ENCODE measurements around the gene SORCS2. TPM values are rescaled to one million over a fixed set of nuclear protein-coding genes. Genes with fewer than 3 reads are reported as not detected.

SORCS2 gene
- total RNA-seq, 1 donor from 2014 or later = 7.2 TPM

DNA sequence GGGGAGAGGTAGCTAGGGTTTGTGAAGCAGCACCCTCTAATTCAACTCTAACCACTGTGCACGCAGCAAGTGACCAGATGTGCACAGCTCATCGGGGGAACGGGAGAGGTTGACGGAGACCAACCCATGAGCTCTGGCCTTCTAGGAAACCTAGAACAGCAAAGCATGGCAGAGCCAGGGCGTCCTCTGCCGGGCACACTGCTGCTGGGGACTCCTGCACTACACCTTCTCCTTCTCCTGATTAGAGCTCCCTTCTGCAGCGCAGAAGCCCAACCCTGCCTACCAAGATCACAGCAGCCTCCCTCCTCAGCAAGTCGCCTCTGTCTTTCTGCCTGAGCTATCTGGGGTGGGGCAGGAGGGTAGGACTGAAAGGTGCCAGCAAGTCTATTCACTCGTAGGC lies 494.7 kb downstream of the SORCS2 start:
- Histone ChIP-seq H3K4me1 (no peaks in the 10 kb centered on the region), H3K4me3 (no peak overlapping the region), H3K27ac (no peak overlapping the region), H3K36me3 (no peaks in the 10 kb centered on the region), H3K9me3 (no peaks in the 10 kb centered on the region), H3K27me3 (no peaks in the 10 kb centered on the region)
- intact Hi-C loops (cut with DNase I) = no loop called here
- TF ChIP-seq, protein P1, sequence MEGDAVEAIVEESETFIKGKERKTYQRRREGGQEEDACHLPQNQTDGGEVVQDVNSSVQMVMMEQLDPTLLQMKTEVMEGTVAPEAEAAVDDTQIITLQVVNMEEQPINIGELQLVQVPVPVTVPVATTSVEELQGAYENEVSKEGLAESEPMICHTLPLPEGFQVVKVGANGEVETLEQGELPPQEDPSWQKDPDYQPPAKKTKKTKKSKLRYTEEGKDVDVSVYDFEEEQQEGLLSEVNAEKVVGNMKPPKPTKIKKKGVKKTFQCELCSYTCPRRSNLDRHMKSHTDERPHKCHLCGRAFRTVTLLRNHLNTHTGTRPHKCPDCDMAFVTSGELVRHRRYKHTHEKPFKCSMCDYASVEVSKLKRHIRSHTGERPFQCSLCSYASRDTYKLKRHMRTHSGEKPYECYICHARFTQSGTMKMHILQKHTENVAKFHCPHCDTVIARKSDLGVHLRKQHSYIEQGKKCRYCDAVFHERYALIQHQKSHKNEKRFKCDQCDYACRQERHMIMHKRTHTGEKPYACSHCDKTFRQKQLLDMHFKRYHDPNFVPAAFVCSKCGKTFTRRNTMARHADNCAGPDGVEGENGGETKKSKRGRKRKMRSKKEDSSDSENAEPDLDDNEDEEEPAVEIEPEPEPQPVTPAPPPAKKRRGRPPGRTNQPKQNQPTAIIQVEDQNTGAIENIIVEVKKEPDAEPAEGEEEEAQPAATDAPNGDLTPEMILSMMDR (IDR thresholded peaks at IDR 0.05) = no peak
- no peak for ATAC-seq
- DNase-seq = no peak

DNA sequence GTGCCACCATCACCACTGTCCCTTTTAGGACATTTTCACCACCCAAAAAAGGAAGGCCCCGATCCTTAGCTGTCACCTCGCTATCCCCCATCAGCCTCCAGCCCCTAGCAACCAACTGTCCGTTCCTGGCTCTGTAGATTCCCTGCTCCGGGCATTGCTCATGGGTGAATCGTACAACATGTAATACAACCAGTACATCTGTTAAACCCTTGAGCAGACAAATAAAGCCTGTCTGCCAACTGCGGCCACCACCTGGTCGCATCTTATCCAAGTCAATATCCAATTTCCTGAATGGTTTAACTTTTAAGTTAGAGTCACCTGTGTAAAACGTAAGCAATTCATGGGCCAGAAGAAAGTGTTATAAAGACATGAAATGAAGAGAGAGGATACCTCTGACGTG lies 495.5 kb downstream of the SORCS2 start:
- ATAC-seq (no peak), DNase-seq (no peak)
- Histone ChIP-seq H3K4me3 (no peak overlapping the region), H3K36me3 (no peaks in the 10 kb centered on the region), H3K9me3 (no peaks in the 10 kb centered on the region), H3K27me3 (no peaks in the 10 kb centered on the region), H3K27ac (no peak overlapping the region), H3K4me1 (no peaks in the 10 kb centered on the region)
- TF ChIP-seq, protein P1 (IDR thresholded peaks at IDR 0.05) = no peak
- intact Hi-C loops (cut with DNase I) = no loop called here

DNA sequence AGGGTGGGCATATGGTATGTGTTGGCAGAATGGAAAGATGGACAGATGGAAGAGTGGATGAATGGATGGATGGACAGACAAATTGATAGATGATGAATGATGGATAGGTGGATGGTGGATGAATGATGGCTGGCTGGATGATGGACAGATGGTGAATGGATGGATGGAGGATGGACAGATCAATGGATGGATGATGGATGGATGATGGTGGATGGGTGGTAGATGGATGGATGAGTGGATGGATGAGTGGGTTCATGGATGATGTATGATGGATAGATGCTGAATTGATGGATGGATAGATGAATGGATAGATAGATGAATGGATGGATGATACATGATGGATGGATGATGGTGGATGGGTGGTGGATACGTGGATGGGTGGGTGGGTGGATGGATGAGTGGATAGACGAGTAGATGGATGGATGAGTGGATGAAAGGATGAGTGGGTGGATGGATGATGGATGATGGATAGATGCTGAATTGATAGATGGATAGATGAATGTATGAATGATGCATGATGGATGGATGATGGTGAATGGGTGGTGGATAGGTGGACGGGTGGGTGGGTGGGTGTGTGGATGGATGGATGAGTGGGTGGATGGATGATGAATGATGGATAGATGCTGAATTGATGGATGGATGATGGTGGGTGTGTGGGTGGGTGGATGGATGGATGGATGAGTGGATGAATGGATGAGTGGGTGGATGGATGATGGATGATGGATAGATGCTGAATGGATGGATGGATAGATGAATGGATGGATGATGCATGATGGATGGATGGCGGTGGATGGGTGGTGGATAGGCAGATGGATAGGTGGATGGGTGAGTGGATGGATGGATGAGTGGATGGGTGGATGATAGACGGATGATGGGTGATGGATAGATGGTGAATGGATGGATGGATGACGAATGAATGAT lies 497.7 kb downstream of the SORCS2 start:
- H3K27ac ChIP-seq = no peak overlapping the region
- H3K4me1 ChIP-seq = no peaks in the 10 kb centered on the region
- no peaks in the 10 kb centered on the region for H3K9me3 ChIP-seq
- no peaks in the 10 kb centered on the region for H3K27me3 ChIP-seq
- TF ChIP-seq, protein P1 (IDR thresholded peaks at IDR 0.05) = no peak
- no peak for ATAC-seq
- intact Hi-C loops (cut with DNase I) = no loop called here
- DNase-seq = no peak
- H3K4me3 ChIP-seq = no peak overlapping the region
- no peaks in the 10 kb centered on the region for H3K36me3 ChIP-seq

DNA sequence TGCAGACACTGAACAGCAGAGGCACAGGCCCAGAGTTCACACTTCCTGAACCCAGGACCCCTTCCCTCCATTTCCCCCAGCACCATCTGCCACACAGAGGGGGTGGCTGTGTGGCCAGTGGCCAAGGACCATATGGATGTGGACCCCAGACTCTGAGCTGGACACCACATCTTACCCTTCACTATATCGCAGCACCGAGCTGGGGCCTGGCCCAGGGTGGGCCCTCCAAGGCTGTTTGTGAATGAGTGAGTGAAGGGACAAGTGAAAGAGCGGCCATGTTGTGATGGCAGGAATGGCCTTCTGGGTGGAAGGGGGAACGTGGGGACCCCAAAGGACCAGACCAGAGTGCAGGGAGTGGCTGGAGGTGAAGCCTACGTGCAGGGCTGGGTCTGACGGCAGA lies 498.7 kb downstream of the SORCS2 start:
- Histone ChIP-seq H3K36me3 (no peaks in the 10 kb centered on the region), H3K4me3 (no peak overlapping the region), H3K9me3 (no peaks in the 10 kb centered on the region), H3K27ac (no peak overlapping the region), H3K4me1 (no peaks in the 10 kb centered on the region), H3K27me3 (no peaks in the 10 kb centered on the region)
- DNase-seq = no peak
- intact Hi-C loops (cut with DNase I) = no loop called here
- ATAC-seq = no peak
- TF ChIP-seq, protein P1 (IDR thresholded peaks at IDR 0.05) = no peak

DNA sequence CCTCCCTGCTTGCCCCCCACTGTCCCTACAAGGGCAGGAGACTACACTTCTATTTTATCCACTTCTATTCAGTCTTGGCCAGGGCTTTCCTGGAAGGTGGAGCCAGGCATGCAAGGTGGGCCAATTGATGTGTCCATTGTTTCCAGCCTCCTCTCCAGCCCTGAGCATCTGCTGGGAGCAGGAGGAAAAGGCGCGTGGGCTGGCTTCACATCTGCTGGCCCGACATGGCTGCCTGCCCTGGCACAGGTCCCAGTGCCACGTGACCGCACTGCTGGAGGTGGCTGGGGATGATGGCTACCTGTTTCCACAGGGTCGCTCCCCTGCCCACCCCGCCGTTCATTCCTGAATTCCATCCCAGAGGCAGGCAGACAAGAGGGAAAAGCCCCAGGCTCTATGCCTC lies 499.6 kb downstream of the SORCS2 start:
- Histone ChIP-seq H3K9me3 (no peaks in the 10 kb centered on the region), H3K27me3 (no peaks in the 10 kb centered on the region), H3K4me3 (no peak overlapping the region), H3K27ac (no peak overlapping the region), H3K36me3 (no peaks in the 10 kb centered on the region), H3K4me1 (no peaks in the 10 kb centered on the region)
- ATAC-seq (no peak), DNase-seq (no peak)
- intact Hi-C loops (cut with DNase I) = no loop called here
- TF ChIP-seq, protein P1 (IDR thresholded peaks at IDR 0.05) = no peak
